LNCaP clone FGC (cell line): ENCODE results near the gene ZNF451.

Experiments
- DNase-seq: peaks from one replicate; pipeline ENCODE4 v3.0.0-alpha.2; 2011; ENCODE audit warnings: low read depth
- H3K4me3 ChIP-seq: 2 replicates; pipeline ENCODE4 v1.5.1; 2011; ENCODE audit warnings: mild to moderate bottlenecking, low read depth, low read length, control low read depth
- TF ChIP-seq, protein P1 (sequence below): IDR thresholded peaks from 2 replicates; pipeline ENCODE4 v1.5.1; 2012; ENCODE audit warnings: mild to moderate bottlenecking; ENCODE audit not compliant: control insufficient read depth, insufficient read depth; ENCODE audit errors: extremely low read depth

Gene ZNF451

DNA sequence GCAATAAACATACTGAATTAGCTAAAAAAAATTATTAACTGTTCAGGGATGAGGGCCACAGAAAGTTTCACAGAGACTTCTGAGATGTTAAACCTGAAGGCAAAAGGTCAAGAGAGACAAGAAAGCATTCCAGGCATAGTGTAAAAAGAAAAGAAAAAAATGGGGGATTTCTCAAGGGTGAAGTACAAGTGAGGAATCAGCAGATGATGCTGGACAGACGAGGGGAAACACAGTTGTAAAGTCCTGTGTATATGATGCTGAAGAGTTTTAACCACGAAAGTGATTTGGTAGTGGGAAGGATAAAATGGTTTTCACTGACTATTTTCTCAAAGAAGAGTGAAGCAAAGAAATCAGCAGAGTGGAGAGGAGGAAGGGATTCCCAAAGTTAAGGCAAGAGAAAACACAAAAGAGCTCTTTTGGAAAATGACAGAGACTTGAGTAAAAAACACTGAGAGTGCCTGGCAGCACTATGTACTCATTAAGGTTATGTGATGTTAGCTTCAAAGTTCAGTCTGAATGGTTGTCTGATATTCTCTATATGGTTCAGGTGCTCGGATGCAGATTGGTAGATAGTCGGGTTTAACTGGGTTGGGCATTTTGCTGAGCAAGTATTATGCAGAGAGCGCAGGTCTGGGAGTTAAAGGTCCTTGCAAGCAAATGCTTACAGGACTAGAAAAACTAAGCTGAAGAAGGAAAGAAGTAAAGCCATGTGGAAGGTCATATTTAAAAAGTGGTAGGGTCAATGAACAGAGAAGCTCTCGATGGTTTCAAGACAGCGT, 115.8 kb downstream of the ZNF451 start:
- TF ChIP-seq, protein P1, sequence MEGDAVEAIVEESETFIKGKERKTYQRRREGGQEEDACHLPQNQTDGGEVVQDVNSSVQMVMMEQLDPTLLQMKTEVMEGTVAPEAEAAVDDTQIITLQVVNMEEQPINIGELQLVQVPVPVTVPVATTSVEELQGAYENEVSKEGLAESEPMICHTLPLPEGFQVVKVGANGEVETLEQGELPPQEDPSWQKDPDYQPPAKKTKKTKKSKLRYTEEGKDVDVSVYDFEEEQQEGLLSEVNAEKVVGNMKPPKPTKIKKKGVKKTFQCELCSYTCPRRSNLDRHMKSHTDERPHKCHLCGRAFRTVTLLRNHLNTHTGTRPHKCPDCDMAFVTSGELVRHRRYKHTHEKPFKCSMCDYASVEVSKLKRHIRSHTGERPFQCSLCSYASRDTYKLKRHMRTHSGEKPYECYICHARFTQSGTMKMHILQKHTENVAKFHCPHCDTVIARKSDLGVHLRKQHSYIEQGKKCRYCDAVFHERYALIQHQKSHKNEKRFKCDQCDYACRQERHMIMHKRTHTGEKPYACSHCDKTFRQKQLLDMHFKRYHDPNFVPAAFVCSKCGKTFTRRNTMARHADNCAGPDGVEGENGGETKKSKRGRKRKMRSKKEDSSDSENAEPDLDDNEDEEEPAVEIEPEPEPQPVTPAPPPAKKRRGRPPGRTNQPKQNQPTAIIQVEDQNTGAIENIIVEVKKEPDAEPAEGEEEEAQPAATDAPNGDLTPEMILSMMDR = no peak
- H3K4me3 ChIP-seq = no peak overlapping the region
- no peak for DNase-seq

DNA sequence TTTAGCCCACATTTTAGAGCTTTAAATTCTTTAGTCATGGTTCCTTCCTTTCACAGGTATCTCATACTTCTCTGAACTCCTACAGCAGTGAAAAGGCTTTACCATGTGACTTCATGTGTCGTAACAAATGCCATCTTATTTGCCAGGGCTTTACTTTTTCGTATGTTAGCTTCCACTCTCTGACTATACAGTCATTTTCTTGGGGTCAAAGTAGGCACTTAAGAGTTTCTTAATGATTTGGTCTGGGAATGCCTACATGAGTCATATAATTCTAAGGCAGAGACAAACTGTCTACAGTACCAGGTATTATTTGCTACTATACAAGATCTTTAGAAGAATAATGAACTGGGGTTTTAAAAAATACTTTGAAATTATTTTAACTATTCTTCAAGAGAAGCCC, 117.2 kb downstream of the ZNF451 start:
- DNase-seq = no peak
- TF ChIP-seq, protein P1 = no peak
- H3K4me3 ChIP-seq = no peak overlapping the region

DNA sequence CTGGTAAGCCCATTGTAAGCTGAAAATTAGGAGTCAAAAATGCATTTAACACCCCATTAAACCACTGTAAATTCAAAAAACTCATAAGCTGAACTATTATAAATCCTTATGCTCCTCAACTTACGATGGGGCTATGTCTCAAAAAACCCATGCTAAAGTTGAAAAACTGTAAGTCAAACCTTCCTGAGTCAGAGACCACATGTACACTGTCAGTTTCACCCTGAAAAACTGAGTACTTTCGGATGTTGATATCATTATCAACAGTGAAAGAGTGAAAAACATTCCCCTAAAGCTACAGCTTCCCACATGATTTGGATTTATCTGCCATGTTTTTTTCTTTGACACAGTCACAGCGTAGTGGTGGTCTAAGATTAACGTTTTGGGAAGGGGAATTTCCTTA, 117.9 kb downstream of the ZNF451 start:
- TF ChIP-seq, protein P1 = no peak
- no peak for DNase-seq
- H3K4me3 ChIP-seq = no peak overlapping the region

DNA sequence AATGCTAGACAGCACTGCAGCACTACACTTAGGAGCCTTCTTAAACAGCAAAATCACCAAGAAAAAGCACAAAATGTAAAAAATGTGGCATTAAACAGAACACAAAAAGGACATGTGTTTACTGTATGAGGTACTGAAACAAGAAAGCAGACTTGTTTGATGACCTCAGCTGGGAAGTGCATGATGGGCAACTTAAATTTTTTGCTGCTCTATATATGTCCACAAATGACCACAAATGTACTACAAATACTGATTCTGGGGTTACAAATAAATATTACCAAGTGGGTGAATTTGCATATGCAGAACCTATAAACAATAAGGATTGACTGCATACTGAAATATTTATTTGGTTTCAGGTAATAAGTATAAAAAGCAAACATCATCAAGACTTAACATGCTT, 119.0 kb downstream of the ZNF451 start:
- TF ChIP-seq, protein P1 = no peak
- no peak overlapping the region for H3K4me3 ChIP-seq
- no peak for DNase-seq

DNA sequence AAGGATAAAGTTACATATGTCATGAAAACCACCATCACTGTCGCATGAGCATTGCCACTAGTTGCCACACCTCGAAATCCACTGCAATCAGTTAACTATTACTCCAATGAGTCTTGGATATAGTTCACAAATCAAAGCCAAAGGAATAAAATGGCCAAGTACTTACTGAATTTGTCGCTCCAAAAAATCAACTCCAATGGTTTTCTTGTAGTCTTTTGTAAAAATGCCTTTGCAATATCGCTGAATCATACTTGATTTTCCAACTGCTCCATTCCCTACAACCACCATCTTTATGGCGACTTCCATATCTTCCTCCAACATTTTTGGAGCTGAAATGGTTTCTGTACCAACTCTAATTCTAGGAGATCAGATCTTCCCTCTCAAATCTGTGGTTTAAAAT, 120.1 kb downstream of the ZNF451 start:
- H3K4me3 ChIP-seq = no peak overlapping the region
- DNase-seq = no peak
- TF ChIP-seq, protein P1 = no peak

DNA sequence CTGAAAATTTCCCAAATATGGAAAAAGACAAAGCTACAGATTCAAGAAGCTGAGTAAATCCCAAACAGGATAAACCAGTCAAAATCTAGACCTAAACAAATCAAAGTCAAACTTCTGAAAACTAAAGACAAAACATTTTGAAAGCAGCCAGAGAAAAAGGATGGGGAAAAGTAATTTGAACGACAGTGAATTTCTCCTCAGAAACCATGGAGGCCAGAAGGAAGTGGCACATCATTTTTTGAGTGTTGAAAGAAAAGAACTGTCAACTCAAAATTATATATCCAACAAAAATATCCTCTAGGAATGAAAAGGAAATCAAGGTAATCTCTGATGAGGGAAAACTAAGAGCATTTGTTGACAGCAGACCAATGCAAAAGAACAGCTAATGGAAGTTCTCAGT, 125.3 kb downstream of the ZNF451 start:
- DNase-seq = no peak
- no peak overlapping the region for H3K4me3 ChIP-seq
- TF ChIP-seq, protein P1 = no peak
